Neural progenitor cell (in vitro differentiated cells): ENCODE data around the gene ERMARD. TPM values are rescaled to one million over a fixed set of nuclear protein-coding genes. Genes with fewer than 3 reads are reported as not detected.
A peak's percentile ranks its signal among the peaks of the same experiment; 100 is the strongest.

Experiments
- DNase-seq: peaks from one replicate; pipeline ENCODE4 v3.0.0-alpha.2; 2016; ENCODE audit warnings: low spot score
- H2AFZ ChIP-seq: fragments of 200-600 bp; sonication (generic); replicated peaks from 2 replicates; pipeline ENCODE4 v1.6.1; 2016; ENCODE audit warnings: antibody characterized with exemption
- H3F3A ChIP-seq: fragments of 200-600 bp; sonication (generic); 2 replicates; pipeline ENCODE4 v1.6.1; 2016; ENCODE audit warnings: antibody characterized with exemption, low read depth
- H3K27ac ChIP-seq: fragments of 200-600 bp; sonication (generic); 2 replicates; pipeline ENCODE4 v1.5.1; 2016; ENCODE audit warnings: mild to moderate bottlenecking
- H3K27me3 ChIP-seq: fragments of 200-600 bp; sonication (generic); 2 replicates; pipeline ENCODE4 v1.6.1; 2016; ENCODE audit warnings: mild to moderate bottlenecking, moderate library complexity
- H3K36me3 ChIP-seq: fragments of 200-600 bp; sonication (generic); 2 replicates; pipeline ENCODE4 v1.5.1; 2016
- H3K4me1 ChIP-seq: fragments of 200-600 bp; sonication (generic); 2 replicates; pipeline ENCODE4 v1.6.1; 2016; ENCODE audit warnings: mixed run types
- H3K4me2 ChIP-seq: fragments of 200-600 bp; sonication (generic); 2 replicates; pipeline ENCODE4 v1.6.1; 2016
- H3K4me3 ChIP-seq: fragments of 200-600 bp; sonication (generic); 2 replicates; pipeline ENCODE4 v1.5.1; 2016
- H3K79me2 ChIP-seq: fragments of 200-600 bp; sonication (generic); 2 replicates; pipeline ENCODE4 v1.6.1; 2016; ENCODE audit warnings: low read depth
- H3K9ac ChIP-seq: fragments of 200-600 bp; sonication (generic); 2 replicates; pipeline ENCODE4 v1.6.1; 2016
- H3K9me3 ChIP-seq: fragments of 200-600 bp; sonication (generic); 2 replicates; pipeline ENCODE4 v1.5.1; 2016; ENCODE audit warnings: low read depth
- H4K20me1 ChIP-seq: fragments of 200-600 bp; sonication (generic); 2 replicates; pipeline ENCODE4 v1.6.1; 2016; ENCODE audit warnings: low read depth
- H3K27ac Mint-ChIP-seq: 3 replicates; pipeline ENCODE4 v1.8.0; 2021; ENCODE audit warnings: mixed read lengths
- H3K27me3 Mint-ChIP-seq: 2 replicates; pipeline ENCODE4 v1.8.0; 2022; ENCODE audit warnings: low read depth, mild to moderate bottlenecking, inconsistent platforms, moderate library complexity, mixed read lengths; ENCODE audit not compliant: insufficient read depth
- H3K36me3 Mint-ChIP-seq: 3 replicates; pipeline ENCODE4 v1.8.0; 2021; ENCODE audit warnings: mixed read lengths
- H3K4me1 Mint-ChIP-seq: 3 replicates; pipeline ENCODE4 v1.8.0; 2021; ENCODE audit warnings: mixed read lengths
- H3K4me3 Mint-ChIP-seq: 3 replicates; pipeline ENCODE4 v1.8.0; 2021; ENCODE audit warnings: mild to moderate bottlenecking, moderate library complexity, mixed read lengths
- H3K9me3 Mint-ChIP-seq: 3 replicates; pipeline ENCODE4 v1.8.0; 2020; ENCODE audit warnings: mixed read lengths
- EZH2 ChIP-seq: fragments of 200-600 bp; sonication (generic); IDR thresholded peaks from 2 replicates; pipeline ENCODE4 v1.6.1; 2017; ENCODE audit warnings: antibody characterized with exemption, mild to moderate bottlenecking, moderate library complexity
- EZH2phosphoT487 ChIP-seq: fragments of 200-600 bp; sonication (generic); IDR thresholded peaks from 2 replicates; pipeline ENCODE4 v1.6.1; 2017; ENCODE audit warnings: antibody characterized with exemption
- total RNA-seq: library from RNA; depleted of rRNA; stranded (reverse); fragments of >200 nt; gene quantifications from 2 replicates; pipeline ENCODE4 v1.2.3, GENCODE V29; 2015; ENCODE audit warnings: low replicate concordance
- TF ChIP-seq, protein P1 (sequence below): fragments of 200-600 bp; sonication (generic); IDR thresholded peaks from 2 replicates; pipeline ENCODE4 v1.5.1; 2017; ENCODE audit warnings: antibody characterized with exemption, mild to moderate bottlenecking

ERMARD gene
- total RNA-seq, 1 donor from 2014 or later, result 31.4 TPM

GRCh38 chr6:169778646-169779045, 27.2 kb downstream of the ERMARD start:
- Histone ChIP-seq H3K27ac (no peak overlapping the region), H3K4me2 (no peak overlapping the region), H3K27me3 (no peaks in the 10 kb centered on the region), H3K36me3 (no peaks in the 10 kb centered on the region), H3K4me3 (no peak overlapping the region), H2AFZ (no peak overlapping the region), H3K79me2 (no peaks in the 10 kb centered on the region), H4K20me1 (no peaks in the 10 kb centered on the region), H3F3A (no peaks in the 10 kb centered on the region), H3K9me3 (no peaks in the 10 kb centered on the region), H3K9ac (peak overlapping the region; percentile 40), H3K4me1 (no peaks in the 10 kb centered on the region)
- Mint-ChIP-seq H3K4me1 (no peaks in the 10 kb centered on the region), H3K9me3 (no peaks in the 10 kb centered on the region), H3K4me3 (no peak overlapping the region), H3K27ac (no peak overlapping the region), H3K36me3 (peaks cover 16% of the 10 kb centered on the region), H3K27me3 (no peaks in the 10 kb centered on the region)
- TF ChIP-seq EZH2phosphoT487, result no peak
- TF ChIP-seq, protein P1, sequence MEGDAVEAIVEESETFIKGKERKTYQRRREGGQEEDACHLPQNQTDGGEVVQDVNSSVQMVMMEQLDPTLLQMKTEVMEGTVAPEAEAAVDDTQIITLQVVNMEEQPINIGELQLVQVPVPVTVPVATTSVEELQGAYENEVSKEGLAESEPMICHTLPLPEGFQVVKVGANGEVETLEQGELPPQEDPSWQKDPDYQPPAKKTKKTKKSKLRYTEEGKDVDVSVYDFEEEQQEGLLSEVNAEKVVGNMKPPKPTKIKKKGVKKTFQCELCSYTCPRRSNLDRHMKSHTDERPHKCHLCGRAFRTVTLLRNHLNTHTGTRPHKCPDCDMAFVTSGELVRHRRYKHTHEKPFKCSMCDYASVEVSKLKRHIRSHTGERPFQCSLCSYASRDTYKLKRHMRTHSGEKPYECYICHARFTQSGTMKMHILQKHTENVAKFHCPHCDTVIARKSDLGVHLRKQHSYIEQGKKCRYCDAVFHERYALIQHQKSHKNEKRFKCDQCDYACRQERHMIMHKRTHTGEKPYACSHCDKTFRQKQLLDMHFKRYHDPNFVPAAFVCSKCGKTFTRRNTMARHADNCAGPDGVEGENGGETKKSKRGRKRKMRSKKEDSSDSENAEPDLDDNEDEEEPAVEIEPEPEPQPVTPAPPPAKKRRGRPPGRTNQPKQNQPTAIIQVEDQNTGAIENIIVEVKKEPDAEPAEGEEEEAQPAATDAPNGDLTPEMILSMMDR, result no peak
- TF ChIP-seq EZH2, result no peak
- no peak for DNase-seq

GRCh38 chr6:169779092-169779815, 27.8 kb downstream of the ERMARD start:
- Mint-ChIP-seq H3K4me1 (no peaks in the 10 kb centered on the region), H3K27ac (no peak overlapping the region), H3K36me3 (peaks cover 22% of the 10 kb centered on the region), H3K4me3 (no peak overlapping the region), H3K27me3 (no peaks in the 10 kb centered on the region), H3K9me3 (no peaks in the 10 kb centered on the region)
- Histone ChIP-seq H3K9me3 (no peaks in the 10 kb centered on the region), H3K4me3 (no peak overlapping the region), H4K20me1 (no peaks in the 10 kb centered on the region), H3F3A (no peaks in the 10 kb centered on the region), H2AFZ (no peak overlapping the region), H3K9ac (peak overlapping the region; percentile 40), H3K27me3 (no peaks in the 10 kb centered on the region), H3K27ac (no peak overlapping the region), H3K79me2 (no peaks in the 10 kb centered on the region), H3K4me2 (no peak overlapping the region), H3K36me3 (no peaks in the 10 kb centered on the region), H3K4me1 (no peaks in the 10 kb centered on the region)
- no peak for TF ChIP-seq EZH2
- TF ChIP-seq, protein P1, result no peak
- TF ChIP-seq EZH2phosphoT487, result no peak
- DNase-seq, result no peak

GRCh38 chr6:169779896-169780295, 28.5 kb downstream of the ERMARD start:
- H3K27ac Mint-ChIP-seq, result no peak overlapping the region
- Histone ChIP-seq H3K4me3 (no peak overlapping the region), H3K27me3 (no peaks in the 10 kb centered on the region), H2AFZ (no peak overlapping the region), H3K4me2 (no peak overlapping the region), H3K27ac (no peak overlapping the region), H3K9ac (no peak overlapping the region), H3K79me2 (no peaks in the 10 kb centered on the region), H3K36me3 (no peaks in the 10 kb centered on the region), H3K4me1 (no peaks in the 10 kb centered on the region), H4K20me1 (no peaks in the 10 kb centered on the region), H3K9me3 (no peaks in the 10 kb centered on the region), H3F3A (no peaks in the 10 kb centered on the region)
- H3K36me3 Mint-ChIP-seq, result peaks cover 24% of the 10 kb centered on the region
- no peak for DNase-seq
- TF ChIP-seq EZH2phosphoT487 (no peak), EZH2 (no peak)
- TF ChIP-seq, protein P1, result no peak
- H3K9me3 Mint-ChIP-seq, result no peaks in the 10 kb centered on the region
- H3K4me1 Mint-ChIP-seq, result no peaks in the 10 kb centered on the region
- H3K4me3 Mint-ChIP-seq, result no peak overlapping the region
- H3K27me3 Mint-ChIP-seq, result no peaks in the 10 kb centered on the region
